Keratinocyte (primary cell): ENCODE data around the gene PLEKHA6. TPM values are rescaled to one million over a fixed set of nuclear protein-coding genes. Genes with fewer than 3 reads are reported as not detected.

Source experiments
- DNase-seq: peaks from one replicate; pipeline ENCODE4 v3.0.0-alpha.2; 2011; ENCODE audit warnings: low read depth, missing footprints, low spot score
- FAIRE-seq: peaks from 2 replicates; lab custom pipeline; 2011; peaks lifted over from hg19 to GRCh38; lab: Jason Lieb, UNC
- H2AFZ ChIP-seq: 2 replicates; pipeline ENCODE4 v1.6.0; 2012; ENCODE audit warnings: low read length, control low read depth, inconsistent platforms; ENCODE audit not compliant: control insufficient read depth
- H3K27ac ChIP-seq: 2 replicates; pipeline ENCODE4 v1.5.1; 2011; ENCODE audit warnings: low read length; ENCODE audit not compliant: control insufficient read depth, insufficient read depth
- H3K27me3 ChIP-seq: 3 replicates; pipeline ENCODE4 v1.6.0; 2011; ENCODE audit warnings: low read length; ENCODE audit not compliant: control insufficient read depth, insufficient read depth; ENCODE audit errors: extremely low read depth
- H3K36me3 ChIP-seq, 2 experiments: 2 replicates in 1 of 2; 3 replicates in 1 of 2; pipeline ENCODE4 v1.5.1; 2011; ENCODE audit warnings: low read length in 2 of 2, mild to moderate bottlenecking in 1 of 2; ENCODE audit not compliant: control insufficient read depth in 2 of 2, insufficient read depth in 2 of 2; ENCODE audit errors: extremely low read depth in 1 of 2
- H3K4me1 ChIP-seq: 3 replicates; pipeline ENCODE4 v1.5.1; 2011; ENCODE audit warnings: low read length; ENCODE audit not compliant: control insufficient read depth, insufficient read depth; ENCODE audit errors: extremely low read depth
- H3K4me2 ChIP-seq: 3 replicates; pipeline ENCODE4 v1.6.0; 2011; ENCODE audit warnings: low read depth, low read length; ENCODE audit not compliant: control insufficient read depth, insufficient read depth; ENCODE audit errors: extremely low read depth
- H3K4me3 ChIP-seq, 3 experiments: fragments of 200-600 bp in 1 of 3; sonication (generic) in 1 of 3; 2 replicates in 2 of 3; 3 replicates in 1 of 3; pipeline ENCODE4 v1.5.1; 2011 to 2016; ENCODE audit warnings: low read length in 3 of 3, mild to moderate bottlenecking in 3 of 3, control low read depth in 2 of 3, inconsistent platforms in 1 of 3, low read depth in 1 of 3, mixed read lengths in 1 of 3, mixed run types in 1 of 3, moderate library complexity in 1 of 3; ENCODE audit not compliant: control insufficient read depth in 2 of 3, insufficient read depth in 2 of 3; ENCODE audit errors: extremely low read depth in 1 of 3
- H3K79me2 ChIP-seq: 2 replicates; pipeline ENCODE4 v1.6.0; 2012; ENCODE audit warnings: low read length; ENCODE audit not compliant: control insufficient read depth, insufficient read depth
- H3K9ac ChIP-seq: 3 replicates; pipeline ENCODE4 v1.6.0; 2011; ENCODE audit warnings: low read length; ENCODE audit not compliant: control insufficient read depth, insufficient read depth; ENCODE audit errors: extremely low read depth
- H3K9me1 ChIP-seq: 3 replicates; pipeline ENCODE4 v1.6.0; 2011; ENCODE audit warnings: low read length; ENCODE audit not compliant: control insufficient read depth, insufficient read depth; ENCODE audit errors: extremely low read depth
- H3K9me3 ChIP-seq: 2 replicates; pipeline ENCODE4 v1.5.1; 2012; ENCODE audit warnings: low read depth, low read length; ENCODE audit not compliant: control insufficient read depth
- H4K20me1 ChIP-seq: 3 replicates; pipeline ENCODE4 v1.6.0; 2011; ENCODE audit warnings: low read length; ENCODE audit not compliant: control insufficient read depth, insufficient read depth; ENCODE audit errors: extremely low read depth
- CTCF ChIP-seq, 3 experiments: IDR thresholded peaks in 1 of 3; conservative IDR thresholded peaks in 1 of 3; optimal IDR thresholded peaks in 1 of 3; 2 replicates in 2 of 3; 3 replicates in 1 of 3; pipeline versions ENCODE3 to v1.5.1; 2011; ENCODE audit warnings: low read length in 3 of 3, mild to moderate bottlenecking in 3 of 3, moderate library complexity in 2 of 3, control low read depth in 1 of 3, inconsistent platforms in 1 of 3; ENCODE audit not compliant: insufficient read depth in 2 of 3; ENCODE audit errors: extremely low read depth in 1 of 3
- EZH2 ChIP-seq: IDR thresholded peaks from one replicate; pipeline ENCODE4 v1.6.1; 2012; ENCODE audit warnings: inconsistent platforms, mild to moderate bottlenecking, low read length, moderate library complexity
- dilution Hi-C: fragments of 300-500 bp; cut with MboI; formaldehyde crosslinking; loops from one replicate; pipeline ENCODE4 v1.7.0; 2020; ENCODE audit warnings: low sequenced_read_pairs; ENCODE audit not compliant: extremely low pct_ligation_motif_present
- polyA plus RNA-seq, 5 experiments: library from polyadenylated mRNA; depleted of rRNA in 3 of 5; stranded (reverse) in 3 of 5; stranded (forward) in 1 of 5; unstranded in 1 of 5; fragments of >200 nt; gene quantifications; 1 replicate in 1 of 5; 2 replicates in 3 of 5; 3 replicates in 1 of 5; pipeline versions ENCODE4 v1.2.1 to v1.2.3, GENCODE V29; 2011 to 2012; ENCODE audit warnings: missing spikeins in 2 of 5, low read depth in 1 of 5, low replicate concordance in 1 of 5

The PLEKHA6 gene
- polyA plus RNA-seq, 1 donor (not counting 4 experiments of a cell fraction or from before 2014, with no cell fraction given): 1.5 TPM

- Histone ChIP-seq H2AFZ (no peak overlapping the region), H3K9me3 (no peaks in the 10 kb centered on the region), H3K4me2 (no peak overlapping the region), H3K9me1 (no peaks in the 10 kb centered on the region), H3K4me1 (no peaks in the 10 kb centered on the region), H3K9ac (no peak overlapping the region), H3K27me3 (no peaks in the 10 kb centered on the region), H3K79me2 (no peaks in the 10 kb centered on the region), H3K36me3 (peaks cover 2 to 15% of the 10 kb centered on the region in 2 experiments), H4K20me1 (no peaks in the 10 kb centered on the region), H3K27ac (no peak overlapping the region), H3K4me3 (no peak overlapping the region)
- no peak for TF ChIP-seq CTCF (optimal IDR thresholded peaks at IDR 0.05 in 1 of 3, IDR thresholded peaks at IDR 0.05 in 1 of 3, conservative IDR thresholded peaks at IDR 0.05 in 1 of 3; ENCODE audit: extremely low read depth in 1 of 3, insufficient read depth in 2 of 3, low read length in 3 of 3)
- no peak for TF ChIP-seq EZH2
- FAIRE-seq (no peak), DNase-seq (no peak)
- dilution Hi-C loops: no loop called here
Observed at GRCh38 chr1:204266504-204267034, 93.2 kb downstream of the PLEKHA6 start.

GRCh38 chr1:204265665-204266064, 94.1 kb downstream of the PLEKHA6 start:
- TF ChIP-seq CTCF (optimal IDR thresholded peaks at IDR 0.05 in 1 of 3, IDR thresholded peaks at IDR 0.05 in 1 of 3, conservative IDR thresholded peaks at IDR 0.05 in 1 of 3; ENCODE audit: extremely low read depth in 1 of 3, insufficient read depth in 2 of 3, low read length in 3 of 3) (no peak), EZH2 (no peak)
- Histone ChIP-seq H3K79me2 (no peaks in the 10 kb centered on the region), H3K4me1 (no peaks in the 10 kb centered on the region), H3K9ac (no peak overlapping the region), H3K9me3 (no peaks in the 10 kb centered on the region), H3K9me1 (no peaks in the 10 kb centered on the region), H3K36me3 (peaks cover 2 to 19% of the 10 kb centered on the region in 2 experiments), H3K27ac (no peak overlapping the region), H3K4me2 (no peak overlapping the region), H3K4me3 (no peak overlapping the region), H2AFZ (no peak overlapping the region), H3K27me3 (no peaks in the 10 kb centered on the region), H4K20me1 (no peaks in the 10 kb centered on the region)
- dilution Hi-C loops: no loop called here
- FAIRE-seq (no peak), DNase-seq (no peak)
